K562 (cell line): ENCODE data around the gene PGBD1. TPM values are rescaled to one million over a fixed set of nuclear protein-coding genes. Genes with fewer than 3 reads are reported as not detected.

Source experiments
- CBX3 ChIP-seq, 2 experiments: IDR thresholded peaks; 1 replicate in 1 of 2; 2 replicates in 1 of 2; pipeline ENCODE4 v1.6.1; 2012; ENCODE audit warnings: inconsistent platforms in 2 of 2, low read length in 2 of 2, borderline replicate concordance in 1 of 2, control low read depth in 1 of 2
- ELF1 ChIP-seq: fragments of 200-800 bp; sonication (Bioruptor generic); IDR thresholded peaks from 2 replicates; pipeline ENCODE4 v1.6.1; 2016; ENCODE audit warnings: missing genetic modification characterization, missing compliant biosample characterization
- ELF2 ChIP-seq: fragments of 250-450 bp; sonication (Bioruptor Pico); IDR thresholded peaks from 2 replicates; pipeline ENCODE4 v1.5.0; 2021; ENCODE audit warnings: mild to moderate bottlenecking
- ERF ChIP-seq: fragments of 450-650 bp; formaldehyde crosslinking; IDR thresholded peaks from 2 replicates; pipeline ENCODE4 v1.4.0; 2020; ENCODE audit warnings: mild to moderate bottlenecking, mixed read lengths
- ETV1 ChIP-seq: fragments of 450-650 bp; conservative IDR thresholded peaks from 2 replicates; pipeline ENCODE4 v1.6.1; 2016; ENCODE audit warnings: missing genetic modification characterization, control low read depth, low read depth, missing compliant biosample characterization
- GABPA ChIP-seq: fragments of 200-800 bp; sonication (Bioruptor generic); conservative IDR thresholded peaks from 2 replicates; pipeline ENCODE4 v1.6.1; 2016; ENCODE audit warnings: low read depth, missing genetic modification characterization, missing compliant biosample characterization
- KDM4B ChIP-seq, 2 experiments: fragments of 450-650 bp in 1 of 2; sonication (generic) in 1 of 2; IDR thresholded peaks; 2 replicates each; pipeline ENCODE4 v1.6.1; 2016 to 2017; ENCODE audit warnings: borderline replicate concordance in 2 of 2, antibody characterized with exemption in 1 of 2, low read depth in 1 of 2, mild to moderate bottlenecking in 1 of 2
- MLX ChIP-seq, 2 experiments: fragments of 450-650 bp in 1 of 2; sonication (generic) in 1 of 2; formaldehyde crosslinking; conservative IDR thresholded peaks; 2 replicates each; pipeline versions ENCODE4 v1.4.0 to v1.8.1; 2020 to 2022; ENCODE audit warnings: mild to moderate bottlenecking in 1 of 2, missing genetic modification reagents in 1 of 2
- MNT ChIP-seq, 2 experiments: fragments of 450-650 bp; conservative IDR thresholded peaks; 2 replicates each; pipeline ENCODE4 v1.6.1; 2017; ENCODE audit warnings: mild to moderate bottlenecking in 2 of 2, moderate library complexity in 2 of 2
- RB1 ChIP-seq: fragments of 450-650 bp; IDR thresholded peaks from 2 replicates; pipeline ENCODE4 v1.6.1; 2017; ENCODE audit warnings: low read depth, mild to moderate bottlenecking
- SMARCC2 ChIP-seq: fragments of 450-650 bp; IDR thresholded peaks from 2 replicates; pipeline ENCODE4 v1.6.1; 2017; ENCODE audit warnings: antibody characterized with exemption, moderate library complexity, mild to moderate bottlenecking, low read depth
- SP1 ChIP-seq: sonication (generic); formaldehyde crosslinking; IDR thresholded peaks from 2 replicates; pipeline ENCODE4 v1.8.1; 2022; ENCODE audit warnings: mild to moderate bottlenecking, missing genetic modification reagents
- STAT6 ChIP-seq: sonication (generic); formaldehyde crosslinking; IDR thresholded peaks from 2 replicates; pipeline ENCODE4 v1.8.1; 2023; ENCODE audit warnings: mild to moderate bottlenecking, missing genetic modification reagents
- ZEB2 ChIP-seq: fragments of 450-650 bp; IDR thresholded peaks from 2 replicates; pipeline ENCODE4 v1.6.1; 2016
- ZFX ChIP-seq: sonication (generic); formaldehyde crosslinking; IDR thresholded peaks from 2 replicates; pipeline ENCODE4 v1.8.0; 2022; ENCODE audit warnings: mild to moderate bottlenecking, missing genetic modification reagents, moderate library complexity
- ZNF239 ChIP-seq: fragments of 250-450 bp; sonication (Bioruptor Pico); IDR thresholded peaks from 2 replicates; pipeline ENCODE4 v1.4.0; 2020; ENCODE audit warnings: mild to moderate bottlenecking
- ZNF561 ChIP-seq: fragments of 450-650 bp; formaldehyde crosslinking; conservative IDR thresholded peaks from 2 replicates; pipeline ENCODE4 v1.4.0; 2020; ENCODE audit warnings: mild to moderate bottlenecking, moderate library complexity
- ZNF583 ChIP-seq: fragments of 250-450 bp; sonication (Bioruptor Pico); IDR thresholded peaks from 2 replicates; pipeline ENCODE4 v1.4.0; 2020
- ZNF707 ChIP-seq: fragments of 250-450 bp; sonication (Bioruptor Pico); conservative IDR thresholded peaks from 2 replicates; pipeline ENCODE4 v1.8.0; 2022; ENCODE audit warnings: inconsistent platforms, mild to moderate bottlenecking, moderate library complexity
- polyA plus RNA-seq, 8 experiments: library from polyadenylated mRNA; depleted of rRNA in 4 of 8; stranded (reverse) in 5 of 8; unstranded in 3 of 8; fragments of >200 nt; fragmentation: Nextera tagmentation in 2 of 8; fragmentation: Illumina TruSeq in 1 of 8; extraction: Ambion mirVana in 2 of 8; extraction: Trizol in 1 of 8; gene quantifications; 2 replicates each; pipeline versions ENCODE4 v1.2.1 to v1.2.3, GENCODE V29; 2011 to 2014; ENCODE audit warnings: inconsistent platforms in 1 of 8, missing spikeins in 1 of 8
- total RNA-seq, 7 experiments: library from RNA; depleted of rRNA in 6 of 7; stranded (reverse); fragments of >200 nt in 6 of 7; fragmentation: Illumina TruSeq in 2 of 7; extraction: Trizol in 2 of 7; gene quantifications; 2 replicates each; pipeline versions ENCODE4 v1.2.1 to v1.2.3, GENCODE V29; 2011 to 2021; ENCODE audit warnings: low replicate concordance in 1 of 7
- TF ChIP-seq, protein P1 (sequence below): fragments of 450-650 bp; formaldehyde crosslinking; IDR thresholded peaks from 2 replicates; pipeline ENCODE4 v1.4.0; 2020; ENCODE audit warnings: mild to moderate bottlenecking, mixed read lengths

PGBD1 gene
- total and polyA plus RNA-seq, 9 of the 15 experiments (the other 6 are each of a cell fraction or from before 2014, with no cell fraction given): 3.3 to 9.0 (median 7.3) TPM

DNA sequence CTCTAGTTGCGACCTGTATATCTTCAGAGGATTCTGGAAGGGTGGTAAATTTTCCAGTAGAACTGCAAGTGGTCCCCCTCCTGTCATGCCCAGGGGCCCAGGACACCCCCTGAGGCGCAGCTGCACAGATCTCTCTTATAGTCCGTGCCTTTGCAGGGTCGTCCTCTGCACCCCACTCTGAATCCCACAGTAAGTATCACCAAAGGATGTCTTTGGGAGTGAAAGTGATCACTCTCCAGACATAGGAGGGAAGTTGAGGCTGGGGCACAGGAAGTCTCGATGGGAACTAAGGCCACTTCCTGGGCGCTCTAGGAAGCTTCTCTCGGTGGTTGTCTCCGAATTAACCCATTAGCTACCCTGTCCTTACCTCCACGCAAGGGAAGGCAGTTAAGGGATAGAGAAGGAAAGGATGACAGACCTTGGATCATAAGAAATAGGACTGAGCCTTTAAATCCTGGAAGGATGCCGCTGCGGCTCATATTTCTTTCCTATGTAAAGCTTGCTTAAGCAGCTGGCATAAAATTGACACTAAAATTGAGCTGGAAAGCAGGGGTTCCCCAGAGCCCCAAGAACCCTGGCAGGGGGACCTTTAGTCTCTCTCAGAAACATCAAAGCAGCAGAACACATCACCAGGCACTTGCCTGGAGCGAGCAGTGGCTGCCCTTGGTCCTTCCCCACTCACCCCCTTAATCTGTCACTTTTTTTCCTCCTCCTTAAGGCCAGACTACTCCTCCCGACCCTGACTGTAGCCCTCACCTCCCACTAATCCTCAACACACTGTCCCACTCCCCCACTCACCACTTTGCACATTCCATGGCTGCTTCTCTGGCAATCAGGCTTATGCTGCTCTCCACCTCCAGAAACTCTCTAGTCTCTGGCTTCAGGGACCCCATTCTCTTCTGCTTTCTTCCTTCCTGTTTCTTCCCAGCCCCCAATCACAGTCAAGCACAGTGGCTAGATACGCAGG, 29.1 kb upstream of the PGBD1 start, which contains the start of gene ZKSCAN4 (continued):
- peak; percentile 71; the same call in 1 of the 2 replicates for TF ChIP-seq ERF (CRISPR knock-in tag)
- TF ChIP-seq MLX (CRISPR knock-in tag; conservative IDR thresholded peaks at IDR 0.05): 0 out of 4 replicates have a peak, but pooled peaks of 1 of the 2 experiments have one; percentile 46
- TF ChIP-seq ZEB2: peak; percentile 83
- TF ChIP-seq SP1 (CRISPR knock-in tag): peak; percentile 56; the same call in 1 of the 2 replicates
- TF ChIP-seq ZNF239: 0 out of 2 replicates have a peak, but pooled peaks have one; percentile 9
- peak; percentile 91 for TF ChIP-seq ELF2 (CRISPR knock-in tag)
- peak; percentile 99 for TF ChIP-seq GABPA (tag)
- TF ChIP-seq ZNF561 (CRISPR knock-in tag): no peak
- TF ChIP-seq RB1: peak; percentile 76
- peak in 1 of 2 experiments; percentile 89; a peak in 2 of 3 replicates for TF ChIP-seq CBX3 (IDR thresholded peaks at IDR 0.05; ENCODE audit: borderline replicate concordance in 1 of 2, low read length in 2 of 2)
- peak; percentile 29; the same call in 1 of the 2 replicates for TF ChIP-seq ZNF583 (CRISPR knock-in tag)
- peak; percentile 17; the same call in 1 of the 2 replicates for TF ChIP-seq SMARCC2
- TF ChIP-seq, protein P1, sequence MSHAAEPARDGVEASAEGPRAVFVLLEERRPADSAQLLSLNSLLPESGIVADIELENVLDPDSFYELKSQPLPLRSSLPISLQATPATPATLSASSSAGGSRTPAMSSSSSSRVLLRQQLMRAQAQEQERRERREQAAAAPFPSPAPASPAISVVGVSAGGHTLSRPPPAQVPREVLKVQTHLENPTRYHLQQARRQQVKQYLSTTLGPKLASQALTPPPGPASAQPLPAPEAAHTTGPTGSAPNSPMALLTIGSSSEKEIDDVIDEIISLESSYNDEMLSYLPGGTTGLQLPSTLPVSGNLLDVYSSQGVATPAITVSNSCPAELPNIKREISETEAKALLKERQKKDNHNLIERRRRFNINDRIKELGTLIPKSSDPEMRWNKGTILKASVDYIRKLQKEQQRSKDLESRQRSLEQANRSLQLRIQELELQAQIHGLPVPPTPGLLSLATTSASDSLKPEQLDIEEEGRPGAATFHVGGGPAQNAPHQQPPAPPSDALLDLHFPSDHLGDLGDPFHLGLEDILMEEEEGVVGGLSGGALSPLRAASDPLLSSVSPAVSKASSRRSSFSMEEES (CRISPR knock-in tag): 0 out of 2 replicates have a peak, but pooled peaks have one; percentile 4
- peak; percentile 41; the same call in 1 of the 2 replicates for TF ChIP-seq ZNF707
- peak; percentile 91 for TF ChIP-seq ETV1 (tag)
- TF ChIP-seq MNT (conservative IDR thresholded peaks at IDR 0.05): peak in 1 of 2 experiments; percentile 73; a peak in 3 of 4 replicates
- TF ChIP-seq STAT6: 0 out of 2 replicates have a peak, but pooled peaks have one; percentile 64
- peak; percentile 51 for TF ChIP-seq ZFX (CRISPR knock-in tag)
- TF ChIP-seq ELF1 (tag): peak; percentile 94
- peak in 1 of 2 experiments; percentile 92; a peak in 2 of 4 replicates for TF ChIP-seq KDM4B (IDR thresholded peaks at IDR 0.05; ENCODE audit: borderline replicate concordance in 2 of 2, low read depth in 1 of 2)
